HEK293 (cell line): ENCODE measurements around the gene C5orf63.

Experiments
- ZNF138 ChIP-seq: fragments of 450-650 bp; formaldehyde crosslinking; IDR thresholded peaks from 2 replicates; pipeline ENCODE4 v1.5.1; 2016; ENCODE audit warnings: missing biosample characterization, missing genetic modification characterization, borderline replicate concordance
- ZNF664 ChIP-seq: fragments of 450-650 bp; formaldehyde crosslinking; IDR thresholded peaks from 2 replicates; pipeline ENCODE4 v1.5.1; 2016; ENCODE audit warnings: missing biosample characterization, missing genetic modification characterization

DNA sequence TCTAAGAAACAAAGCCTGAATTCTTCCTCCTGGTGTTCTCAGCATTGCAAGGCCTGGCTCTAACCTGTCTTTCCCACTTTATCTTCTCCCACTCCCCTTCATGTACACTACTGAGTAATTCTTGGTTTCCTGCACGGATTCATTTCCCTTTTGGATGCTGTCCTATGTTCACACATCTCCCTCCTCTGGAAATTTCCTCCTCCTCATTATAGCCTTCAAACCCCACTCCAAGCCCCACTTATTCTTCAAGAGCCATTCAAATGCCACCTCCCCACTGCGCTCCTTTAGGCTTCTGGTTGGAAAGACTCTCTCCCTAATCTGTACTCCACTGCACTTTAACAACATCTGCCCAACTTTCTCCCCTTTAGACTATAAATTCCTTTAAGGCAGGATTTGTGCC lies 28.2 kb upstream of the C5orf63 start:
- TF ChIP-seq ZNF664 (tag by site-specific recombination) = no peak
- no peak for TF ChIP-seq ZNF138 (tag by site-specific recombination)
